ENCODE results near the gene LYRM1. TPM values are rescaled to one million over a fixed set of nuclear protein-coding genes. Genes with fewer than 3 reads are reported as not detected.

Gene LYRM1
- total RNA-seq, 2 donors from 2014 or later = 13.1 to 16.8 TPM

DNA sequence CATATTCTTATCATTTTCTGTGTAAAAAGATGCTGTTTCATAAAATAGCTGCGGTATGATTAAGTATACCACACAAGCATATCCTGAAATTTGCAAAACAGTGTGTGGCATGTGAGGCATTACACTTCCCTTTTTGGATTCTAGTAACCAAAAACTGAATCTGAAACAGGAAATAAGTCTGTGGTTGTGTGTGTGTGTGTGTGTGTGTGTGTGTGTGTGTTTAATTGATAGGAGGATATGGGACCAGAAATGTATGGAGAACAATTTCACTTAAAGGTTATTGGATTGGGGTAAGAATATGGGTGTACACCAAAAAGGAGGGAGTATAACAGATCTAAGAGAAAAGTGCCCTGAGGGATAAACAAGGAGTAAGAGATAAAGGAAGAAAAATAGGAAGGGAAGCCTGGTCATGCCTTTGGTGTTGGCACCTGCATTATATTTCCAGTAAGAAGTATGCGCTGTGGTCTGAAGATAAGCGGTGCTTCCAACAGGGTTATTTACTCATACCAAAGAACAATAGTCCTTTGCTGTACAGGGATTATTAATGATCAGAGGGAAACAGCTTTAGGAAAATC is 4.0 kb downstream of the LYRM1 start:
- Histone ChIP-seq H3K9ac (ENCODE audit: extremely low read depth, low read length, poor library complexity, severe bottlenecking) (no peak overlapping the region), H3K27ac (ENCODE audit: low read depth, low read length) (no peak overlapping the region), H3K4me3 (ENCODE audit: low read length) (no peak overlapping the region), H3K9me3 (ENCODE audit: control insufficient read depth, low read length) (no peaks in the 10 kb centered on the region), H3K27me3 (ENCODE audit: control insufficient read depth, insufficient read depth, low read length, poor library complexity, severe bottlenecking) (no peaks in the 10 kb centered on the region), H3K4me1 (ENCODE audit: control insufficient read depth, insufficient read depth, low read length) (no peaks in the 10 kb centered on the region), H3K36me3 (ENCODE audit: control insufficient read depth, insufficient read depth, low read length) (no peaks in the 10 kb centered on the region)
- Mint-ChIP-seq H3K36me3 (ENCODE audit: low read depth) (peaks cover 3% of the 10 kb centered on the region), H3K27ac (no peak overlapping the region), H3K9me3 (no peaks in the 10 kb centered on the region), H3K27me3 (ENCODE audit: insufficient read depth) (no peaks in the 10 kb centered on the region), H3K4me3 (no peak overlapping the region), H3K4me1 (peaks cover 15% of the 10 kb centered on the region)
- TF ChIP-seq, protein P1, sequence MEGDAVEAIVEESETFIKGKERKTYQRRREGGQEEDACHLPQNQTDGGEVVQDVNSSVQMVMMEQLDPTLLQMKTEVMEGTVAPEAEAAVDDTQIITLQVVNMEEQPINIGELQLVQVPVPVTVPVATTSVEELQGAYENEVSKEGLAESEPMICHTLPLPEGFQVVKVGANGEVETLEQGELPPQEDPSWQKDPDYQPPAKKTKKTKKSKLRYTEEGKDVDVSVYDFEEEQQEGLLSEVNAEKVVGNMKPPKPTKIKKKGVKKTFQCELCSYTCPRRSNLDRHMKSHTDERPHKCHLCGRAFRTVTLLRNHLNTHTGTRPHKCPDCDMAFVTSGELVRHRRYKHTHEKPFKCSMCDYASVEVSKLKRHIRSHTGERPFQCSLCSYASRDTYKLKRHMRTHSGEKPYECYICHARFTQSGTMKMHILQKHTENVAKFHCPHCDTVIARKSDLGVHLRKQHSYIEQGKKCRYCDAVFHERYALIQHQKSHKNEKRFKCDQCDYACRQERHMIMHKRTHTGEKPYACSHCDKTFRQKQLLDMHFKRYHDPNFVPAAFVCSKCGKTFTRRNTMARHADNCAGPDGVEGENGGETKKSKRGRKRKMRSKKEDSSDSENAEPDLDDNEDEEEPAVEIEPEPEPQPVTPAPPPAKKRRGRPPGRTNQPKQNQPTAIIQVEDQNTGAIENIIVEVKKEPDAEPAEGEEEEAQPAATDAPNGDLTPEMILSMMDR (conservative IDR thresholded peaks at IDR 0.05) = no peak
- no peak for DNase-seq
- WGBS, 2 experiments (ENCODE audit: insufficient coverage in 1 of 2, insufficient read length in 1 of 2) = 93% methylated on average over 2 of the region's 3 CpGs; no CpG with 5 or more reads in 1 of the 2 experiments

DNA sequence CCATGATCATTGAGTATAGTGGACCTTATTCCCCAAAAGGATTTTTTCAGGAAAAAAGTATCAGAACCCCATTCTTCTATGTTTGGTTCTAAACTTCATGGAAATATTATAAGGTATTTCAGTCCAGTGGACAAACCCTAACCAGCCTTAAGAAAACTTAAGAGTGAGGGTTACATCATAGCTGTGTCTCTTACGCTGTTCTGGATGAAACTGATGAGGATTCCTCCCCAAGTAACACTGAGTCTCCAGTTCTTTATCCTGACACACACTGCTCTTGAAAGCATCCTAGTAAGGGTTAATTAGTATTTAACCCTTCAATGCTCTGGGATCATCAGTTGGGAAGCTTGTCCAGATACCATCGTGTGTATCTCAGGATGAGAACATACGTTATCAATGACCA is 5.0 kb downstream of the LYRM1 start:
- Mint-ChIP-seq H3K27ac (no peak overlapping the region), H3K36me3 (ENCODE audit: low read depth) (peaks cover 3% of the 10 kb centered on the region), H3K4me3 (no peak overlapping the region), H3K27me3 (ENCODE audit: insufficient read depth) (no peaks in the 10 kb centered on the region), H3K9me3 (no peaks in the 10 kb centered on the region), H3K4me1 (peaks cover 15% of the 10 kb centered on the region)
- TF ChIP-seq, protein P1 (conservative IDR thresholded peaks at IDR 0.05) = no peak
- H3K36me3 ChIP-seq (ENCODE audit: control insufficient read depth, insufficient read depth, low read length) = no peaks in the 10 kb centered on the region
- H3K9ac ChIP-seq (ENCODE audit: extremely low read depth, low read length, poor library complexity, severe bottlenecking) = no peak overlapping the region
- no peaks in the 10 kb centered on the region for H3K9me3 ChIP-seq (ENCODE audit: control insufficient read depth, low read length)
- H3K27ac ChIP-seq (ENCODE audit: low read depth, low read length) = no peak overlapping the region
- no peaks in the 10 kb centered on the region for H3K4me1 ChIP-seq (ENCODE audit: control insufficient read depth, insufficient read depth, low read length)
- no peak overlapping the region for H3K4me3 ChIP-seq (ENCODE audit: low read length)
- no peaks in the 10 kb centered on the region for H3K27me3 ChIP-seq (ENCODE audit: control insufficient read depth, insufficient read depth, low read length, poor library complexity, severe bottlenecking)
- DNase-seq = no peak
- 76 to 90% methylated on average over 2 of the region's 3 CpGs for WGBS, 2 experiments (ENCODE audit: insufficient coverage in 1 of 2, insufficient read length in 1 of 2)

DNA sequence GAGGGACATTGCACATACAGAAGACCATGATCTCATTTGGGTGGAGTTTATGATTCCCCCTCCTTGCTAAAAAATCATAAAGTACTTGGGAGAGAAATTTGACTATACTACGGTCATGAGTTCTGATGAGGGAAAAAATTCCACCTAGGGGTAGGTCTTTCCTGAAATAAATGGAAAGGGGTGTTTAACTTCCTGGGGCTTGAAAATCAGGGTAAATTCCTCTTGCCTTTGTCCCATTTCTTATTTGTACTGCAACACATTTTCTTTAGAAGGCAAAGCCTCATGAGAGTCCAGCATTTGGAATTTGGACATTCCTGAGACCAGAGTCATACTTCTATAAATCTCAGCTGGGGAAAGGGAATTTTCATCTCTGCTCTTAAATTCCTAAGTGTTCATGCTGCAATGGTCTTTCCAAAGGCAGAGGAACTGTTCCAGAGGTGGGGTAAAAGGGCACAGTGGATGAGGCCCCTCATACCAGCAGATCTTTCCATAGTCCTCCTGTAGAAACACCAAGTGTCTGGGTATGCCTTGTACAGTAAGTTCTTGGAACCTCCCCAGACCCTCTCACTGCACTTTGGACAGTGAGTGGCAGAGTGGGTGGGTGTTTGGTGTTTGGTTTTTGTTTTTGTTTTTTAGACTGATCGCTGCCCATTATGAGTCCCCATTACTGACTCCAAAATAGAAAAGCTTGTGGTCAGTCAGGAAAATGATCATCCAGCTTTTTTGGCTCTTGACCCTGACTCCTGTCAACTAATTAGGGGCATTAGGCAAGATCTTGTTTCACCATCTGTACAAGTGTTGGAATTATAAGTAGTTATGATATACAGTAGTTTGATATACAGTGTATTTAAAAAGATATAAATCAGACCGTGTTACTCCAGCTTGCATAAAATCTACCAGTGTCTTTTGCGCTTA is 6.0 kb downstream of the LYRM1 start:
- H3K4me3 ChIP-seq (ENCODE audit: low read length) = no peak overlapping the region
- no peak for DNase-seq
- H3K27me3 ChIP-seq (ENCODE audit: control insufficient read depth, insufficient read depth, low read length, poor library complexity, severe bottlenecking) = no peaks in the 10 kb centered on the region
- no peaks in the 10 kb centered on the region for H3K4me1 ChIP-seq (ENCODE audit: control insufficient read depth, insufficient read depth, low read length)
- no peaks in the 10 kb centered on the region for H3K9me3 ChIP-seq (ENCODE audit: control insufficient read depth, low read length)
- no peaks in the 10 kb centered on the region for H3K9me3 Mint-ChIP-seq
- peaks cover 12% of the 10 kb centered on the region for H3K4me1 Mint-ChIP-seq
- H3K36me3 Mint-ChIP-seq (ENCODE audit: low read depth) = peaks cover 3% of the 10 kb centered on the region
- WGBS, 2 experiments (ENCODE audit: insufficient coverage in 1 of 2, insufficient read length in 1 of 2) = 94% methylated on average over 3 to 4 of the region's 4 CpGs
- no peak overlapping the region for H3K27ac Mint-ChIP-seq
- no peak overlapping the region for H3K27ac ChIP-seq (ENCODE audit: low read depth, low read length)
- no peak overlapping the region for H3K9ac ChIP-seq (ENCODE audit: extremely low read depth, low read length, poor library complexity, severe bottlenecking)
- no peaks in the 10 kb centered on the region for H3K27me3 Mint-ChIP-seq (ENCODE audit: insufficient read depth)
- TF ChIP-seq, protein P1 (conservative IDR thresholded peaks at IDR 0.05) = no peak
- no peak overlapping the region for H3K4me3 Mint-ChIP-seq
- no peaks in the 10 kb centered on the region for H3K36me3 ChIP-seq (ENCODE audit: control insufficient read depth, insufficient read depth, low read length)

All from endodermal cell (in vitro differentiated cells).